Measurements from ENCODE around the gene MFF. TPM values are rescaled to one million over a fixed set of nuclear protein-coding genes. Genes with fewer than 3 reads are reported as not detected.
A peak's percentile ranks its signal among the peaks of the same experiment; 100 is the strongest.
"Not testable (repeated sequence)": the region's sequence is repeated elsewhere in the genome, so short reads cannot be mapped to it uniquely, and the experiment has no call there.

The MFF gene
- total RNA-seq, 1 donor from 2014 or later: 84.1 TPM

- Mint-ChIP-seq H3K4me3 (no peak overlapping the region), H3K9me3 (no peaks in the 10 kb centered on the region), H3K36me3 (ENCODE audit: low read depth) (peaks cover 12% of the 10 kb centered on the region), H3K27ac (ENCODE audit: unreplicated experiment) (no peak overlapping the region), H3K27me3 (ENCODE audit: low read depth) (no peaks in the 10 kb centered on the region), H3K4me1 (no peaks in the 10 kb centered on the region)
- DNase-seq (ENCODE audit: low read depth, low spot score): no peak
- no peak for TF ChIP-seq CTCF (conservative IDR thresholded peaks at IDR 0.05)
These were observed 35.3 kb downstream of the MFF start for GRCh38 chr2:227360351-227360750.

GRCh38 chr2:227363756-227364155, 38.7 kb downstream of the MFF start:
- Mint-ChIP-seq H3K4me3 (no peak overlapping the region), H3K27ac (ENCODE audit: unreplicated experiment) (no peak overlapping the region), H3K27me3 (ENCODE audit: low read depth) (no peaks in the 10 kb centered on the region), H3K36me3 (ENCODE audit: low read depth) (peaks cover 9% of the 10 kb centered on the region), H3K9me3 (no peaks in the 10 kb centered on the region), H3K4me1 (no peaks in the 10 kb centered on the region)
- peak; percentile 29 for TF ChIP-seq CTCF (conservative IDR thresholded peaks at IDR 0.05)
- DNase-seq (ENCODE audit: low read depth, low spot score): no peak

DNA sequence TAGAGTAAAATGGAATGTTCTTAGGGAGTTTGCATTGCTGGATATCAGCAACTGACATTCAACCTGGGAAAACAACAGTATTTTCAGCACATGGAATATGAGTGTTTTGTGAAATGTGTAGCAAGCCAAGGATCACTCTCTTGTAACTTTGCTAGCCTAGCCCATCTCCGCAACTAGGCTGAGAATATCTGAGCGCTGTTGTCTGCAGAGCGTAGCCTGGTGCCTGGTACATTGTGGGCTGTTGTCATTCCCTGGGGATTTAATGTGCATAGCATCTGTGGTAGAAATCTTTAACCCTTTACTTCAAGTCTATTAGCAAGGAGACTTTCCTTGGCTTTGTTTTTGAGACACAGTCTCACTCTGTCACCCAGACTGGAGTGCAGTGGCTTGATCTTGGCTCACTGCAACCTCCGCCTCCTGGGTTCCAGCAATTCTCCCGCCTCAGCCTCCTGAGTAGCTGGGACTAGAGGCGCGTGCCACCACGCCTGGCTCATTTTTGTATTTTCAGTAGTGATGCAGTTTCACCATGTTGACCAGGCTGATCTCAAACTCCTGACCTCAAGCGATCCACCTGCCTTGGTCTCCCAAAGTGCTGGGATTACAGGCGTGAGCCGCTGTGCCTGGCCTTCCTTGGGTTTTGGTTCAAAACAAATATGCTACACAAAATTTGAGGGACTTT, 39.7 kb downstream of the MFF start:
- DNase-seq (ENCODE audit: low read depth, low spot score); H3K27ac Mint-ChIP-seq (ENCODE audit: unreplicated experiment); H3K9me3 Mint-ChIP-seq; H3K27me3 Mint-ChIP-seq (ENCODE audit: low read depth); H3K36me3 Mint-ChIP-seq (ENCODE audit: low read depth); H3K4me3 Mint-ChIP-seq; H3K4me1 Mint-ChIP-seq: not testable (repeated sequence)

- Mint-ChIP-seq H3K27ac (ENCODE audit: unreplicated experiment) (no peak overlapping the region), H3K27me3 (ENCODE audit: low read depth) (no peaks in the 10 kb centered on the region), H3K9me3 (no peaks in the 10 kb centered on the region), H3K4me1 (no peaks in the 10 kb centered on the region), H3K36me3 (ENCODE audit: low read depth) (peaks cover 9% of the 10 kb centered on the region), H3K4me3 (no peak overlapping the region)
- no peak for TF ChIP-seq CTCF (conservative IDR thresholded peaks at IDR 0.05)
- no peak for DNase-seq (ENCODE audit: low read depth, low spot score)
These were observed 40.8 kb downstream of the MFF start for GRCh38 chr2:227365833-227366232.

GRCh38 chr2:227366769-227367426, 41.8 kb downstream of the MFF start:
- Mint-ChIP-seq H3K4me1 (no peaks in the 10 kb centered on the region), H3K9me3 (no peaks in the 10 kb centered on the region), H3K27ac (ENCODE audit: unreplicated experiment) (no peak overlapping the region), H3K27me3 (ENCODE audit: low read depth) (no peaks in the 10 kb centered on the region), H3K4me3 (no peak overlapping the region), H3K36me3 (ENCODE audit: low read depth) (peaks cover 5% of the 10 kb centered on the region)
- no peak for DNase-seq (ENCODE audit: low read depth, low spot score)
- no peak for TF ChIP-seq CTCF (conservative IDR thresholded peaks at IDR 0.05)

DNA sequence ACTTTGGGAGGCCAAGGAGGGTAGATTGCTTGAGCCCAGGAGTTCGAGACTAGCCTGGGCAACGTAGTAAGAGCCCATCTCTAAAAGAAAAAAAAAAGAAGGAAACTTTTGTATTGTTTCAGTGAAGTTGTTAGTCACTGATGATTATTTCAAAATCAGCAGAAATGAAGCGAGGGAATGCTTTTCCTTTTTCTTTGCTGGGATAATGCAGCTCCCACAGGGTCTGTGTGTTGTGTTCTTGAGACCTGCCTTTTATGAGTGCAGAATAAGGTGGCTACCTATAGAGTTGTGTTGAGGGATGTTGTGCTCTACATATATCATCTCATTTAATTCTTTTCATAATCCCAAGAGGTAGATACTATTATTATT, 42.4 kb downstream of the MFF start:
- Mint-ChIP-seq H3K27ac (ENCODE audit: unreplicated experiment) (no peak overlapping the region), H3K4me1 (no peaks in the 10 kb centered on the region), H3K4me3 (no peak overlapping the region), H3K36me3 (ENCODE audit: low read depth) (peaks cover 5% of the 10 kb centered on the region), H3K27me3 (ENCODE audit: low read depth) (no peaks in the 10 kb centered on the region), H3K9me3 (no peaks in the 10 kb centered on the region)
- DNase-seq (ENCODE audit: low read depth, low spot score): no peak
- TF ChIP-seq CTCF (conservative IDR thresholded peaks at IDR 0.05): no peak

All from neural crest cell (in vitro differentiated cells).